SU-DHL-6 (cell line): ENCODE measurements around the gene STARD10.

Source experiments
- CTCF ChIP-seq: fragments of 200-600 bp; sonication (generic); IDR thresholded peaks from one replicate; pipeline ENCODE4 v1.5.1; 2017; ENCODE audit warnings: antibody characterized with exemption, mild to moderate bottlenecking, low read length, moderate library complexity; ENCODE audit not compliant: insufficient read depth, poor library complexity, severe bottlenecking
- EZH2phosphoT487 ChIP-seq: fragments of 200-600 bp; sonication (generic), shearing (Covaris generic); conservative IDR thresholded peaks from 2 replicates; pipeline ENCODE4 v1.6.1; 2018; ENCODE audit warnings: mild to moderate bottlenecking, antibody characterized with exemption, low read length, moderate library complexity, mixed read lengths

- TF ChIP-seq CTCF (peak; percentile 87), EZH2phosphoT487 (no peak)
Measured at GRCh38 chr11:72812967-72813739, 19.3 kb upstream of the STARD10 start.
